LoVo (cell line): ENCODE measurements around the gene SLPI.

Experiments
- DNase-seq: peaks from one replicate; pipeline ENCODE4 v3.0.0-alpha.2; 2016; ENCODE audit warnings: low spot score

The SLPI gene

DNA sequence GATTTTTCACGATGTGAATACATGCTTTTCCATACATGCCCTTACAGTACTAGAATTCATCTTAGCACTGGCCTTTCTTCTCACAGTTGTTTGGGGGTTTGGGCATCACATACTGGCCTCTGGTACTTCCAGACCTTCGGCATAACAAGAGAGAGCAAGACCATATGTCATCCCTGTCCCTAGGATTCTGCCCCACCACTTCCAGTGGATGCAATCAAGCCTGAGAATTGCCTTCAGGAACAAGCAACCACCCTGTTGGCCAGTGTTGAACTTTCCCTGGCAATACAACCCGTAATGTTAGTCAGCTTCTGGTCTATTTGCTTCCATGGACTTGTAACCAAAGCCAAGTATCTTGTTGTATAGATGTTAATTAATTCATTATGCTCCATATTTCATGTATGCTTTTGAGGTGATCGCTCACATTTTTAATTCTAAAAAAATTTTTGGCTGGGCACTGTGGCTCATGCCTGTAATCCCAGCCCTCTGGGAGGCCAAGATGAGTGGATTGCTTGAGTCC, 15.4 kb upstream of the SLPI start:
- DNase-seq: no peak

DNA sequence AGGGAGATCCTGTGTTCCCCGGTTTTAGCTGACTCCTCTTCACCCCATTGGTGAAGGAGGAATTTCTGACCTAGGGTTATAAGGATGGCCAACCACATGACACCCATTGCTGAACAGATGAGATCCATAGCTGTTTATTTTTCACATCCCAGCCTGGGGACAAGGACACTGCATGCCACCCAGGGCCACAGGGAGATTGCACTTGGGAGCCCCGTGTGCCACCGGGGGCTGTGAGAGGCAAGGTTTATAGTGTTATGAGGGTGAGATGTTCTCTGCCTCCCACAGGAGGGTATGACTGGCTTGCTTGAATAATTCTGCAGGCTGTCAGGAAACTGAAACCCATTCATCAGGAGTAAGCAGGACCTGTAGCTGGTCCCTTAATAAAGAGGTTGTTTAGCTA, 14.7 kb upstream of the SLPI start:
- no peak for DNase-seq

DNA sequence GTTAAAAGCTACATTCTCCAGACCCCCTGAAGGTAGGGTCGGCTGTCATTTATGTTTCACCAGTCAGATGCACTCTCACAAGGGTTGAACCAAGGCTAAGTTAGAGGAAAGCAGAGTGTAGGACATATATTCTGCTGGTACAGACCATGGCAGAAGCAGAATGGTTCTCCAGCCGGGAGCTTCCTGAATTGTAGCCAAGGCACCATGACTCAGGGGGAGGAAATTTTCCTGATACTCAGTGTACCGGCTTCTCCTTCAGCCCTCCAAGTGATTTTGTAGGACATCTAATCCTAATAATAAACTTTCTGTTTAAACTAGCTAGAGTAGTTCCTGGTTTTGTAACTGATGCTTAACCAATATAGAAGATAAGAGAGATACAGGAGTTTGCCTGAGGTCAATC, 14.2 kb upstream of the SLPI start:
- no peak for DNase-seq

DNA sequence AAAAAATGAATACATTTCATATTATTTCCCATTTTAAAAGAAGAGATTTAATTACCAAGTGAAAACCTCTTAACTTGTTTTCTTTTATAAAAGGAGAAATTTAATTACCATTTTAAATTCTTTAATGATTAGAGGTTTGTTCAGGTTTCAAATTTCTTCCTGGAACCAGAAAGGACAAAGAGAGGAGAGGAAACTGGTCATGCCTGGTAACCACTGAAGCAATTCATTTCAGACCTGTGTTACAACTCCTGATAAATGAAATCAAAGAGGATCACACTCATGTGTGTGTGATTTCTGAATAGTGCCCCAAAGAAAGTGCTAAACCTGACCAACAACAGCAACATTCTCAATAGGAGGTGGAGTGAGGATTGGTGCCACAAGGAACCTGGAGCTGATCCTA, 12.6 kb upstream of the SLPI start:
- DNase-seq: no peak

DNA sequence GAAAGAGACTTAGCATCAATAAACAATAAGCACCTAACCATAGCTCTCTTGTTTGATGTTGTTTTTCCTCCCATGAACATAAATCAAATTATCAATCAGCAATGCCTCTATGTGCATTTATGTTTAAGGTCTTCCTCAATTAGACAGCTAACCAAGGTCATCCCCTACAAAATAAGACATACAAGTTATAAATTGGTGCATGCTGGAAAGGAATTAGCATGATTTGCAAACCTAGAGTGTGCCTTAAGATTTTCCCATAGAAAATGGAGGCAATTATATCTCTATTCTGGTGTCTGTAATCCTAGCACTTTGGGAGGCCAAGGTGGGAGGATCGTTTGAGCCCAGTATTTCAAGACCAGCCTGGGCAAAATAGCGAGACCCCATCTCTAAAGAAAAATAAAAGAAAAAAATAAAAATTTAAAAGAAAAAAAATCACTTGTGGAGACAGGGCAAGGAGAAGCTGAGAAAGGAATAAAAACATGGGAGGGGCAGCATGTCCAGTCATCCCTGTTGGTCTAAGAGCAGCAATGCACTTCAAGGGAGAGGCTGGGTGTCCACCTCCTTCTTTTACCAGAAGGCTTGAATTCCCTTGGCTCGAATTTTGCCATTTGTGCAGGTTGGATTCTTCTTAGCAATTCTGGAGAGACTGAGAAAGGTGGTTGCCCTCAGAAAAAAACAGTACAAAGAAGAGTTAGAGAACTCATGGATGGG, 9.3 kb upstream of the SLPI start:
- DNase-seq: no peak

DNA sequence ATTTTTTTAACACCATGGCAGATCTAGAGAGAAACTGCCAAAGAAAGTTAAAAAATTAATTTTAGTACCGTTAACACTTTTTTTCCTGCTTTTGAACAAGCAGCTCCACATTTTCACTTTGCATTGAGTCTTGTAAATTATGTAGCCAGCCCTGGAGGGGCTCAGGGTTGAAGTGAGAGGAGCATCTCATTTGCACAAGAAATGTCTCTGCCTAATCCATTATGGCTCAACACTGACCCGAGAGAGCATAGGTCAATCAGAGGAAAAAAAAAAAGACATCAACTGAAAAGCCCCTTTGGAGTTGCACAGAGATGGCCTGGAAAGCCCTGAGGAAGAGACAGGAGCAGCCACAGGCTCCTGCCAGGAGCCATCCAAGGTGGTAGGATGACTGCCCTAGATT, 4.3 kb upstream of the SLPI start:
- no peak for DNase-seq

DNA sequence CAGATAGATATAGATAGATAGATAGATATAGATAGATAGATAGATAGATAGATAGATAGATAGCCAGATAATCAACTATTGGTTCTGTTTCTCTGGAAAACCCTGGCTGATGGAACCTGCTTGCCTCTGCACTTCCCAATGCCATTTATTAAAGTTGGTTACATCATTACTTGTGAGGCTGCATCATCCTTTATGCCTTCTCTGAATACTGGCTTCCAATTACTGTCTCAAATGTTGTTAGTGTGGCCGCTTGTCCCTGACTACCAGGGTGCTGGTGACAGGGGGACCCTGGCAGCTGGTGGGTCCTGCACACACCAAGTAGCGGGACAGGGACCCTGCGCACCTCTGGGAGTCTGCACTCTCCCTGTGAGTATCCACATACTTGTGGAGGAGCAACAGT, 3.9 kb upstream of the SLPI start:
- no peak for DNase-seq

DNA sequence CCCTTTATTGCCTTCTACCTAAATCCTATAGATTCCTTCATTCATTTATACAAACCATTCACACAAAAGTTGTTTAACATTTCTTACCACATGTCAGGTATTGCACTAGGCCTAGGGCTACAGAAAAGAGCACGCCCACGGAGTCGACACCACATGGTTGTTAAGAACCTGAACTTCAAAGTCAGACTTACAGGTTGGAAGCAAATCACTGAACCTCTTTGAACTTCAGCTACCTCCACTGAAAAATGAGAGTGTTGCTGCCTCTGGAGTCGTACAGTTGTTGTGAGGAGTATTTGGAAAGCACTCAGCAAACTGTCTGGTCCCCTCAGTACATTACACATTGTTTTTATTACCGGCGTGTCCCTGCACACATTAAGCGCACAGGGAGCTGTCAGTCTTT, 3.3 kb upstream of the SLPI start:
- DNase-seq: no peak

DNA sequence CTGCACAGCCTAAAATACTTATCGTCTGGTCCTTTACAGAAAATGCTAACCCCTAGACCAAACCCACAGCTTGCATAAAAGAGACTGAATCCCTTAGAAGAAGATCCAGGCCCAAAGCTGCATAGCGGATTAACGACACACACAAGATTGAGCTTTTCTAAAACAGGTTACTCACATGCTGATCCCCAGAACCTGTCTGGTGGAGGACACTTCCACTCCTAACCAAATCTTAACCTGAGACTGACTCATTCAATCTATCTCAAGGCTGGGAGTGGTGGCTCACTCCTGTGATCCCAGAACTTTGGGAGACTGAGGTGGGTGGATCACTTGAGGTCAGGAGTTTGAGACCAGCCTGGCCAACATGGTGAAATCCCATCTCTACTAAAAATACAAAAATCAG, 2.8 kb upstream of the SLPI start:
- DNase-seq: no peak

DNA sequence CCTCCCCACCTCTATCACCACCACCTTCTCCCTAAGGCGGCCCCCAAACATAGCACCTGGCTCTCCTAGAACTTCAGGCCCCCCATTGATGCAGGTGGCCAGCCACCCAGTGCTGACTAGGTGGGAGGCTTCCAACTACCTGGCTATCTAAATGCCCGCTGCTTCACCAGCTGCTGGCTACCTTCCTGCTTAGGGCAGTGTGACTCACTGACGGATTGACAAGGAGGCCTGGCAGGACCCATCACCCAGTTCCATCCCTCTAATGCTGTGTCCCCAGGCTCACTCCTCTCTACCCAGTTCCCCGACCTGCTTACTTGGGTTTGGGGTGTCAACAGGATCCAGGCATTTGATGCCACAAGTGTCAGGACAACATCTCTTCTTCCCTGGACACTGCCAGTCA, 1.1 kb downstream of the SLPI start:
- DNase-seq: peak; percentile 4

DNA sequence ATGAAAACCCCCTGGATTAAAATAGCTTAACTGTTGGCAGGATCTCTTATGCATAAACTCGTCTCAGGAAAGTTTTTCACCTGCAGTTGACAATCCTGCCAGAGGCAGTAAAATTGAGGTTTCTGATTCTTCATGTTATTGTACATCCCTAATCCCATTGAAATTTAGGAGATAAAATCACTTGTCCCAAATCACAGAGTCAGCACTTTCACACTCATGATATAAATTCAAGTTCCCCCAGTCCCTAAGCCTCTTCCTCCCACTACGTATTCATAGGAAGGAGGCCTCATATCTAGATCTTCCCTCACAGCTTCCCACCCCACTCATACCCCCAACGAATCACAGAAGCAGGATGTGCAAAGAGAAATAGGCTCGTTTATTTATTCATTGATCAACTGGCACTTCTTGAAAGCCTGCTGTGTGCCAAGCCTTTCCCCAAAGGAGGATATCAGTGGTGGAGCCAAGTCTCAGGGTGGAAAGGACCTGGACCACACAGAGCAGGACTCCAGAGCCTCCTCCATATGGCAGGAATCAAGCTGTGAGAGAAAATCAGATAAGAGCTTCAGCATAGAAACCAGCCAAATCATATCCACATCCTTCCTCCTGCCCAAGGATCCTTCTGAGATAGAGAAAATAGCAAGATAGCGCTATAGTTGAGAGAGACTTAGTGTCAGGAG, 2.3 kb downstream of the SLPI start:
- DNase-seq: no peak

DNA sequence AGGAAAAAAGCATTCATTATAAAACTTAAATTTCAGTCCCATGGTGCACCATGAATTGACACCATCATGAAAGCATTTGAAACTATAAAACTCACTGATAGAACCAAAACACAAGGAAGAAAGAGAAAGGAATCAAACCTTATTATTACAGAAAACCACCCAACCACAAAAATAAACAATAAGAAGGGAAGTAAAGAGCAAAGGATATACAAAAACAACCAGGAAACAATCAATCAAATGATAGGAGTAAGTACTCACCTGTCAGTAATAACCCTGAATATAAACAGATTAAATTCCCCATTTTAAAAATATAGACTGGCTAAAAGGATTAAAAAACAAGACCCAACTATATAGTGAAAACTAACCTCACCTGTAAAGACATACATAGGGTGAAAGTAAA, 5.8 kb downstream of the SLPI start:
- no peak for DNase-seq

DNA sequence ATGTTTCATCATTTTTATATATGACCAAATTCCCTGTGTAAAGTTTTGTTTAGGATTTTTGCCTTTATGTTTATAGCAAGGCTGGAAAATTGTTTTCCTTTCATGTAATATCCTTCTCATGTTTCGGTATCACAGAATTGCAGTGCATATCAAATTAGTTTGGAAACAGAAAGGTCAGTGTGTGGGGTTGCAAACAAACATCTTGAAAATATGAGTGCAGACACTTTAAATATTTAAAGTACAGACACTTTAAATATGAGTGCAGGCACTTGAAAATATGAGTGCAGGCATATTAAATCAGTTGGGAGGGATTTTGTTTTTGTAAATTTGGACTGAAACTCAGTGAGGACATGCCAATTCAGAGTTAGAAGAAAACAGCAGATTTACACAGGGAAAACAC, 6.5 kb downstream of the SLPI start:
- no peak for DNase-seq

DNA sequence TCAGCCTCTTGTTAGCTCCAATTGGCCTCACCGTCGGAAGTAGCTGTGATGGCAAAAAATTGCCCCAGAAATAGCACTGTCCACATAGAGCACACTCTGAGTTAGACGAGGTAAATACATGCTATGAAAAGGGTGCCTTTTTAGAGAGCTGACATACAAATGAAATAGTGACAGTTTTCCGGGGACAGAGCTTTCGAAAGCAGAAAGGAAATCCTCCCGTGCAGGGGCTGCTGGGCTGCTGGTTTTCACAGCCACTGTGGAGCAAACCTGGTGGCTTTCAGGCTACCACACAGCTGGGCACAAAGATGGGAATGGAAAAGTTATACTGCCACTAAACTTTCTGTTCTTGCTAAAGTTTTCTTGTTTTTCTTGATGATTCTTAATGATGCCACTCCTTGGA, 8.3 kb downstream of the SLPI start:
- no peak for DNase-seq

DNA sequence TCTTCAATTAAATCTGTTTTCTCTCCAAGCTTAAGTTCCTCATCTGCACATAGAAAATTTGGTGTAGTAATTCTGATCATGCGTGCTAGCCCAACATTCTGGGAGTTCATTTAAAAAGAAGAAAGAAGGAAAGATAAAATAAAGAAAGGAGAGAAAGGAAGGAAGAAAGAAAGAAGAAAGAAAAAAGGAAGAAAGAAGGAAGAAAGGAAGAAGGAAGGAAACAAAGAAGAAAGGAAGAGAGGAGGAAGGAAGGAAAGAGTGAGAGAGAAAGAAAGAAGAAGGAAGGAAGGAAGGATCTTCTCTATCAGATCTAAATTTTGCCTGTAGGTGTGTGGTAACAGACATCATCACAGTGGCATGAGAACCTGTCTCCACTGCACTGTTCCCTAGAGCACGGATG, 16.2 kb downstream of the SLPI start:
- DNase-seq: no peak

DNA sequence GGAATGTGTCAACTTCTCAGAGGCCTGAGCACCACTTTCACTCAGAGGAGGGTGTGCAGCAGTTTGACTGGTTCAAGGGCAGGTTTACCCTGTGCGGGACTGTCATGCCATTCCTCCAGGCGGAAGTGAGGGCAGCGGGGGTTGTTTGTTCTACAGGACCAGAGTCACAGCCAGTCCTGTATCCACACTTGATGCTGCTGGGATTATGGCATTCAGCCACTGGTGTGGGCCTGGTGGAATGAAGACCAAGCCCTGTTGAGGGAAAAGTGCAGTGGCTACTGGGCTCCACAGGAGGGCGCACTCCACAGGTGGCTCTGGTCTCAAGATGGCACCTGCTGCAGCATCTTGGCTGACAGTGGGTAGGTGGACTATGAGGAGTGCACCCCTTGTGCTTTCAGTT, 18.4 kb downstream of the SLPI start:
- no peak for DNase-seq

DNA sequence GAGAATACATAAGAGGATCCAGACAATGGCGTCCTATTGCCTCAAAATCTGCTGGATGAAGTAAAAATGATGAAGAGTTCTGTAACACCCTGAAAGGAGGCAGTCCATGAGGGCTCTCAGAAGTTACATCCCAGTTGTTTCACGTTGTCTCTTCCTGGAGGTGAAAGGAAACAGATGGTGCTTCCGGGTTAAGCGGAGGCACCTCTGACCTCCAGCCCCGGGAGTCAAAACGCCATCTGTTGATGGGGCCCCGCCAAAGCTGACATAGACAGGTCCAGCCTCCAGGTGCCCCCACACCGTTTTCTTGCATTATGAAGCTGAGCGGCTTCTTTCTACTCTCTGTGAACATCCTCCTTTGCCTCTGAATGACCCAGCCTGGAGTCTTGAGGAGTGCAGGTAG, 23.7 kb downstream of the SLPI start:
- no peak for DNase-seq

DNA sequence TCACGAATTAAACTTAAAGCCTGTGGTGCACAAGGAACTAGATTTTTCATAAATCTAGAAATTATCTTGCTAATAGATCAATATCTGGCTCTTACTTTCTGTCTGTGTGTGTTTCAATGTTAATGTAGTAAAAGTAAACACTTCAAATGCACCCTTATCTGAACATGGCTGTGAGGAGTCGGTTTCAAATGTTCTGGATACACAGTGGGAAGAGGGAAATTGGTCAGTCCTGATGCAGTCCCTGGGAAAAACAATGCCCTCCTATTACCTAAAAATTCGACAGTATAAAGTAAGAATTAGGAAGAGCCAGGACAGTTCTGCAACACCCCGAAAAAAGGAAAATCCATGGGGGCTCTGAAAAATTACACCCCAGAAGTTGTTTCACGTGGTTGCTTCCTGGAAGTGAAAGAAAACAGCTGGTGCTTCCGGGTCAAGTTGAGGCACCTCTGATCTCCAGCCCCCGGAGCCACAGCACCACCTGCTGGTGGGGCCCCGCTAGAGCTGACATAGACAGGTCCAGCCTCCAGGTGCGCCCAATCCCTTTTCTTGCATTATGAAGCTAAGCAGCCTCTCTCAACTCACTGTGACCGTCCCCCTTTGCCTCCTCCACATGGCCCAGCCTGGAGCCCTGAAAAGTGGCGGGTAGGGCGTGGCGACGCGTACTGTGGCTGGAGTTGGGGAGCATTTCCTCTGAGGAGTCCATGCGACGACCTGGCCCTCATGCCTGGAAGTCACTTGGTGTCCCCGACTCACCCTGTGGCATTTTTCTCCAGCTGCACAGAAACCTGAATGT, 24.9 kb downstream of the SLPI start:
- DNase-seq: peak; percentile 37

DNA sequence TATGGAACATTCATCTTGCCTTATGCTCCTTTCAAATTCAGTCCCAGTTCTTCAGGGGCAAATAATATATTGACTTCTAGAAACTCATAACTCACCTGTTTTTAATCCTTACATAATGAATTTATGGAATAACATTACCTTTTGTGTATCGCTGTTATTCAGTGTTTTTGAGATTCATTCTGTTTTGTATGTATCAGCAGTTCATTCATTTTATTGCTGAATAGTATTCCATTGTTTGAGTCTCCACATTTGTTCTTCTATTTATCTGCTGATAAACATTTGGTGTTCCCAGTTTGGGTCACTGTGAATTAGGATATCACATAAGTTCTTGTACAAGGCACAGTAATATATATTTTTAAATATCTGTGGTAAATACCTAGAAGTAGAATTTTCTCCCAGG, 28.1 kb downstream of the SLPI start:
- DNase-seq: no peak

DNA sequence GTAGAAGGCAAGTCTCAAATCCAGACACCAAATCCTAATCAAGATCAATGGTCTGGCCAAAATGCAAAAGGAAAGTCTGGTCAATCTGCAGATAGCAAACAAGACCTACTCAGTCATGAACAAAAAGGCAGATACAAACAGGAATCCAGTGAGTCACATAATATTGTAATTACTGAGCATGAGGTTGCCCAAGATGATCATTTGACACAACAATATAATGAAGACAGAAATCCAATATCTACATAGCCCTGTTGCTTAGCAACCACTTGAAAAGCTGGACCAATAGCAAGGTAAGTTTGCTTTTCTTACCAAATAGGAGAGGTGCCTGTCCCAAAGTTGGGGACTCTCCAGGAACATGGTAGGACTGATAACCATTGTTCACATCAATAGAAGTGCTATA, 31.2 kb downstream of the SLPI start:
- DNase-seq: no peak

DNA sequence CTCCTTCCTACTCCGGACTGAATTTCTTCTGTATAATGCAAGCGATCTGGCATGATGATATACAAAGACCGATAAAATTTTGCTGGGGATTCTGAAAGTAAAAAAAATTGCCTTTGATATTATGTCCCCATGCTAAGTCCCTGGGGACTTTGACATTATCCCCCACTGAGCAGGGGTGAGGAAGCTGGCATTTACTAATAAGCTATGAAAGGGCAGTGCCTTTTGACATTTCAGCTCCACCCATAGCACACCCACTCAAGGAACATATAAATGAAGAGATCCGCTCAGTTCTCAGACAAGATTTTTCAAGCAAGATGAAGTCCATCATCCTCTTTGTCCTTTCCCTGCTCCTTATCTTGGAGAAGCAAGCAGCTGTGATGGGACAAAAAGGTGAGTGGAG, 33.3 kb downstream of the SLPI start, which contains the start of gene SEMG2:
TSS of gene SEMG2 (plus strand) at position 298 of the 400 bp plus-strand sequence. CDS start at position 315, 17 bp downstream.
- DNase-seq: no peak

DNA sequence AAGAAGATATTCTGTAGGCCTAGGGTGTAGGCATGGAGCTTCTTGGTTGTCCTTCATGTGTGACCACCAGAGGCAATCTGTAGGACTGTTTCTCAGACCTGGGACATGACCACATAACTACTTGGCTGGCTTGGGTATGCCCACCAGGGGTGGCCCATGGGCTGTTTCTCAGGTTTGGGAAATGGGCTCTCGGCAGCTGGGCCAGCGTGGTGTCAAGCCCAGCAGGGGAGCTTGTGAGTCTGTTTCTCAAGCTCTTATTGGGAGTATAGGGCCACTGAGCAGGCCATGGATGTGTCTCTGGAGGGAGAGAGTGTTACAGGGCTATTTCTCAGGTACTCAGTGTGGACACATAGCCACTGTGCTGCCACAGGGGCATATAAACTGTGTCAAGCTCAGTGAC, 35.7 kb downstream of the SLPI start:
- DNase-seq: no peak

DNA sequence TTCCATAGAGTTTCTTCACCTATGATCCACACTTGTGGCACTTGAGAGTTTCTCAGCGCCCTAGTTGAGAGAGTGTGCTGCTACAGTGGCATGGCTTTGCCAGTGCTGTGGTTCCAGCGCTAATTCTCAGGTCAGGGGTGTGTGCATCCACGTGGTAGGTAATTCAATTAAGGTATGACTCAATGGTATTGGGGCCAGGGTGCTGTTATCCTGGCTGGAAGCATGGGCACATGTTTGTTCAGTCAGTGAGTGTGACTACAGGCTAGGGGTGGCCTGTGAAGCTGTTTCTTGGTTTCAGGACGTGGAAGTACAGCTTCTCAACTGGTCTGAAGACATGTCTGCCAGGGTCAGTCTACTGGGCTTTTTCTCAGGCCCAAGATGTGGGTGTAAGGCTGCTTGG, 36.2 kb downstream of the SLPI start:
- DNase-seq: no peak
